Keratinocyte (primary cell): ENCODE data around the gene SMIM12. TPM values are rescaled to one million over a fixed set of nuclear protein-coding genes. Genes with fewer than 3 reads are reported as not detected.

ENCODE experiments used
- DNase-seq: peaks from one replicate; pipeline ENCODE4 v3.0.0-alpha.2; 2011; ENCODE audit warnings: low read depth, missing footprints, low spot score
- FAIRE-seq: peaks from 2 replicates; lab custom pipeline; 2011; peaks lifted over from hg19 to GRCh38; lab: Jason Lieb, UNC
- H2AFZ ChIP-seq: 2 replicates; pipeline ENCODE4 v1.6.0; 2012; ENCODE audit warnings: low read length, control low read depth, inconsistent platforms; ENCODE audit not compliant: control insufficient read depth
- H3K27ac ChIP-seq: 2 replicates; pipeline ENCODE4 v1.5.1; 2011; ENCODE audit warnings: low read length; ENCODE audit not compliant: control insufficient read depth, insufficient read depth
- H3K27me3 ChIP-seq: 3 replicates; pipeline ENCODE4 v1.6.0; 2011; ENCODE audit warnings: low read length; ENCODE audit not compliant: control insufficient read depth, insufficient read depth; ENCODE audit errors: extremely low read depth
- H3K36me3 ChIP-seq, 2 experiments: 2 replicates in 1 of 2; 3 replicates in 1 of 2; pipeline ENCODE4 v1.5.1; 2011; ENCODE audit warnings: low read length in 2 of 2, mild to moderate bottlenecking in 1 of 2; ENCODE audit not compliant: control insufficient read depth in 2 of 2, insufficient read depth in 2 of 2; ENCODE audit errors: extremely low read depth in 1 of 2
- H3K4me1 ChIP-seq: 3 replicates; pipeline ENCODE4 v1.5.1; 2011; ENCODE audit warnings: low read length; ENCODE audit not compliant: control insufficient read depth, insufficient read depth; ENCODE audit errors: extremely low read depth
- H3K4me2 ChIP-seq: 3 replicates; pipeline ENCODE4 v1.6.0; 2011; ENCODE audit warnings: low read depth, low read length; ENCODE audit not compliant: control insufficient read depth, insufficient read depth; ENCODE audit errors: extremely low read depth
- H3K4me3 ChIP-seq, 3 experiments: fragments of 200-600 bp in 1 of 3; sonication (generic) in 1 of 3; 2 replicates in 2 of 3; 3 replicates in 1 of 3; pipeline ENCODE4 v1.5.1; 2011 to 2016; ENCODE audit warnings: low read length in 3 of 3, mild to moderate bottlenecking in 3 of 3, control low read depth in 2 of 3, inconsistent platforms in 1 of 3, low read depth in 1 of 3, mixed read lengths in 1 of 3, mixed run types in 1 of 3, moderate library complexity in 1 of 3; ENCODE audit not compliant: control insufficient read depth in 2 of 3, insufficient read depth in 2 of 3; ENCODE audit errors: extremely low read depth in 1 of 3
- H3K79me2 ChIP-seq: 2 replicates; pipeline ENCODE4 v1.6.0; 2012; ENCODE audit warnings: low read length; ENCODE audit not compliant: control insufficient read depth, insufficient read depth
- H3K9ac ChIP-seq: 3 replicates; pipeline ENCODE4 v1.6.0; 2011; ENCODE audit warnings: low read length; ENCODE audit not compliant: control insufficient read depth, insufficient read depth; ENCODE audit errors: extremely low read depth
- H3K9me1 ChIP-seq: 3 replicates; pipeline ENCODE4 v1.6.0; 2011; ENCODE audit warnings: low read length; ENCODE audit not compliant: control insufficient read depth, insufficient read depth; ENCODE audit errors: extremely low read depth
- H3K9me3 ChIP-seq: 2 replicates; pipeline ENCODE4 v1.5.1; 2012; ENCODE audit warnings: low read depth, low read length; ENCODE audit not compliant: control insufficient read depth
- H4K20me1 ChIP-seq: 3 replicates; pipeline ENCODE4 v1.6.0; 2011; ENCODE audit warnings: low read length; ENCODE audit not compliant: control insufficient read depth, insufficient read depth; ENCODE audit errors: extremely low read depth
- EZH2 ChIP-seq: IDR thresholded peaks from one replicate; pipeline ENCODE4 v1.6.1; 2012; ENCODE audit warnings: inconsistent platforms, mild to moderate bottlenecking, low read length, moderate library complexity
- dilution Hi-C: fragments of 300-500 bp; cut with MboI; formaldehyde crosslinking; loops from one replicate; pipeline ENCODE4 v1.7.0; 2020; ENCODE audit warnings: low sequenced_read_pairs; ENCODE audit not compliant: extremely low pct_ligation_motif_present
- polyA plus RNA-seq, 5 experiments: library from polyadenylated mRNA; depleted of rRNA in 3 of 5; stranded (reverse) in 3 of 5; stranded (forward) in 1 of 5; unstranded in 1 of 5; fragments of >200 nt; gene quantifications; 1 replicate in 1 of 5; 2 replicates in 3 of 5; 3 replicates in 1 of 5; pipeline versions ENCODE4 v1.2.1 to v1.2.3, GENCODE V29; 2011 to 2012; ENCODE audit warnings: missing spikeins in 2 of 5, low read depth in 1 of 5, low replicate concordance in 1 of 5
- TF ChIP-seq, protein P1 (sequence below), 3 experiments: IDR thresholded peaks in 1 of 3; conservative IDR thresholded peaks in 1 of 3; optimal IDR thresholded peaks in 1 of 3; 2 replicates in 2 of 3; 3 replicates in 1 of 3; pipeline versions ENCODE3 to v1.5.1; 2011; ENCODE audit warnings: low read length in 3 of 3, mild to moderate bottlenecking in 3 of 3, moderate library complexity in 2 of 3, control low read depth in 1 of 3, inconsistent platforms in 1 of 3; ENCODE audit not compliant: insufficient read depth in 2 of 3; ENCODE audit errors: extremely low read depth in 1 of 3

SMIM12 gene
- polyA plus RNA-seq, 1 donor (not counting 4 experiments of a cell fraction or from before 2014, with no cell fraction given) = 51.5 TPM

DNA sequence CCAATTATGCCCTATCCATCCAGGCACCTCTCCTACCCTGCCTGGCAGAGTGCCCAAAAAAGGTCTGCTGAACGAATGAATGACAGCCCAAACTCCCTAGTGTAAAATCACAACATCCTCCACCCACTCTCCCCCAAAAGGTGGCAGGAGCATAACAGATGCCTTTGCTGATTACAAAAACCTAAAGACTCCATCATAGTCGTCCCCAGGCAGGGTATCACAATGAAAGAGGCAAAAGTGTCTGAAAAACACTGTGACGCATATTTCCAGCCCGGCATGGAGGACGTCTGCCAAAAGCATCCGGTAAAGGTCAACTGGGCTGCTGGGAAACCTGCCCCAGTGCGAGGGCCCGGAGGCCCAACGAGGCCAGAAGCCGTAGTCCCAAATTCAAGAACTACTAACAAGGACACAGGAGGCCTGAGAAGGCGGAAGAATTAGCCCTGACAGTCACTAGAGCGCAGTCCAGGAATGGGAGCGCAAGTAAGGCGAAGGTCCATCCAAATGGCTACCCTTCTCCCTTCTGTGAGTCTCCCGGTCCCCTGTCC is 576 bp downstream of the SMIM12 start:
- Histone ChIP-seq H3K27ac (peak overlapping the region; percentile 78), H2AFZ (peak overlapping the region; percentile 52), H3K36me3 (peaks cover 10% of the 10 kb centered on the region in 2 experiments), H3K9me3 (no peaks in the 10 kb centered on the region), H3K79me2 (peaks cover 44% of the 10 kb centered on the region), H3K4me2 (peak overlapping the region; percentile 100), H3K9ac (peak overlapping the region; percentile 94), H3K9me1 (no peaks in the 10 kb centered on the region), H3K27me3 (no peaks in the 10 kb centered on the region), H4K20me1 (no peaks in the 10 kb centered on the region), H3K4me1 (peaks cover 10% of the 10 kb centered on the region), H3K4me3 (peak overlapping the region; percentile 59 to 99 (median 86))
- FAIRE-seq (no peak), DNase-seq (no peak)
- TF ChIP-seq, protein P1, sequence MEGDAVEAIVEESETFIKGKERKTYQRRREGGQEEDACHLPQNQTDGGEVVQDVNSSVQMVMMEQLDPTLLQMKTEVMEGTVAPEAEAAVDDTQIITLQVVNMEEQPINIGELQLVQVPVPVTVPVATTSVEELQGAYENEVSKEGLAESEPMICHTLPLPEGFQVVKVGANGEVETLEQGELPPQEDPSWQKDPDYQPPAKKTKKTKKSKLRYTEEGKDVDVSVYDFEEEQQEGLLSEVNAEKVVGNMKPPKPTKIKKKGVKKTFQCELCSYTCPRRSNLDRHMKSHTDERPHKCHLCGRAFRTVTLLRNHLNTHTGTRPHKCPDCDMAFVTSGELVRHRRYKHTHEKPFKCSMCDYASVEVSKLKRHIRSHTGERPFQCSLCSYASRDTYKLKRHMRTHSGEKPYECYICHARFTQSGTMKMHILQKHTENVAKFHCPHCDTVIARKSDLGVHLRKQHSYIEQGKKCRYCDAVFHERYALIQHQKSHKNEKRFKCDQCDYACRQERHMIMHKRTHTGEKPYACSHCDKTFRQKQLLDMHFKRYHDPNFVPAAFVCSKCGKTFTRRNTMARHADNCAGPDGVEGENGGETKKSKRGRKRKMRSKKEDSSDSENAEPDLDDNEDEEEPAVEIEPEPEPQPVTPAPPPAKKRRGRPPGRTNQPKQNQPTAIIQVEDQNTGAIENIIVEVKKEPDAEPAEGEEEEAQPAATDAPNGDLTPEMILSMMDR (optimal IDR thresholded peaks at IDR 0.05 in 1 of 3, IDR thresholded peaks at IDR 0.05 in 1 of 3, conservative IDR thresholded peaks at IDR 0.05 in 1 of 3; ENCODE audit: extremely low read depth in 1 of 3, insufficient read depth in 2 of 3, low read length in 3 of 3) = no peak
- no peak for TF ChIP-seq EZH2
- dilution Hi-C loops = no loop called here

DNA sequence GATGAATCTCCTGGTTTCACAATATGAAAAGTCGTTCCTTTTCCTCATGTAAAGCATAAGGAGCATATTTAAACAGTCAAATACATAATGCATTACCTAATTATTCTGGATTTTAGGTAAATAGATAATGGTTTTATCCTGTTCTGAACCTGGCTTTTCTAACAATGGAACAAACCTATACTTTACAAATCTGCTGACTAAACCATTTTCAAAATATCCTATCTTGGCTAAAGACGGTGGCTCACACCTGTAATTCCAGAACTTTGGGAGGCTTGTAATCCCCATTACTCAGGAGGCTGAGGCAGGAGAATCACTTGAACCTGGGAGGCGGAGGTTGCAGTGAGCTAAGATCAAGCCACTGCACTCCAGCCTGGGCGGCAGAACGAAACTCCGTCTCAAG is 2.9 kb downstream of the SMIM12 start:
- dilution Hi-C loops = no loop called here
- Histone ChIP-seq H3K4me1 (peaks cover 17% of the 10 kb centered on the region), H3K79me2 (peaks cover 46% of the 10 kb centered on the region)

More for the DNA sequence above, 2.9 kb downstream of the SMIM12 start:
- no peak for TF ChIP-seq EZH2
- TF ChIP-seq, protein P1 (optimal IDR thresholded peaks at IDR 0.05 in 1 of 3, IDR thresholded peaks at IDR 0.05 in 1 of 3, conservative IDR thresholded peaks at IDR 0.05 in 1 of 3; ENCODE audit: extremely low read depth in 1 of 3, insufficient read depth in 2 of 3, low read length in 3 of 3) = no peak
- Histone ChIP-seq H3K9ac (no peak overlapping the region), H3K4me3 (no peak overlapping the region), H3K36me3 (peaks cover 10 to 14% of the 10 kb centered on the region in 2 experiments), H4K20me1 (peaks cover 3% of the 10 kb centered on the region), H3K9me1 (no peaks in the 10 kb centered on the region), H2AFZ (no peak overlapping the region), H3K27me3 (no peaks in the 10 kb centered on the region), H3K4me2 (no peak overlapping the region), H3K9me3 (no peaks in the 10 kb centered on the region), H3K27ac (no peak overlapping the region)
- DNase-seq = no peak
- FAIRE-seq = no peak
